GM12892 (cell line): ENCODE measurements around the gene DNAH2.

ENCODE experiments used
- POLR2A ChIP-seq: IDR thresholded peaks from 2 replicates; pipeline ENCODE4 v1.6.1; 2011; ENCODE audit warnings: low read depth, low read length, control low read depth
- POLR2AphosphoS5 ChIP-seq: IDR thresholded peaks from 2 replicates; pipeline ENCODE4 v1.6.1; 2011; ENCODE audit warnings: low read depth, low read length, control low read depth

GRCh38 chr17:7720125-7720524, 2.6 kb downstream of the DNAH2 start:
- TF ChIP-seq POLR2A = no peak
- TF ChIP-seq POLR2AphosphoS5 = no peak
